ENCODE results near the gene GRIP2. TPM values are rescaled to one million over a fixed set of nuclear protein-coding genes. Genes with fewer than 3 reads are reported as not detected.

Gene GRIP2
- total and polyA plus RNA-seq, 2 of the 4 experiments (the other 2 are of a cell fraction) = 0.05 TPM; not detected in 1

- Histone ChIP-seq H3K56ac (ENCODE audit: extremely low read depth, insufficient read depth, low read length) (no peak overlapping the region), H3K18ac (ENCODE audit: low read depth, low read length) (no peak overlapping the region), H3K27me3 (ENCODE audit: control insufficient read depth, insufficient read depth, low read length) (no peaks in the 10 kb centered on the region), H2BK120ac (ENCODE audit: low read depth, low read length) (peak overlapping the region; percentile 86), H3K23ac (ENCODE audit: low read depth, low read length) (peak overlapping the region; percentile 34; the same call in 1 of the 2 replicates), H3K9ac (ENCODE audit: low read depth, low read length) (no peak overlapping the region), H4K5ac (ENCODE audit: low read depth, low read length) (no peak overlapping the region; the same call in 1 of the 2 replicates), H3K27ac (ENCODE audit: insufficient read depth, low read length) (peak overlapping the region; percentile 63; the same call in 1 of the 2 replicates), H2BK15ac (ENCODE audit: low read depth, low read length) (peak overlapping the region; percentile 66; the same call in 2 of the 3 replicates), H3K9me1 (ENCODE audit: insufficient read depth, low read length) (peaks cover 28% of the 10 kb centered on the region), H2AFZ (replicated peaks; ENCODE audit: low read length, poor library complexity) (no peak overlapping the region), H3K14ac (replicated peaks; ENCODE audit: low read depth, low read length) (peak overlapping the region; percentile 22; the same call in 1 of the 2 replicates), H3K4me2 (ENCODE audit: low read depth, low read length) (no peak overlapping the region), H4K91ac (ENCODE audit: insufficient read depth, low read depth, low read length) (peak overlapping the region; percentile 63), H3K4me3 (ENCODE audit: insufficient read depth, low read depth, low read length) (no peak overlapping the region), H2BK20ac (ENCODE audit: low read depth, low read length) (peak overlapping the region; percentile 65), H3K9me3 (ENCODE audit: control insufficient read depth, insufficient read depth, low read length) (no peaks in the 10 kb centered on the region), H2AK9ac (replicated peaks; ENCODE audit: low read depth, low read length, poor library complexity) (peak overlapping the region; percentile 30), H4K20me1 (ENCODE audit: insufficient read depth, low read length) (peaks cover 4% of the 10 kb centered on the region; the same call in 1 of the 2 replicates), H3K4ac (ENCODE audit: low read depth, low read length) (peak overlapping the region; percentile 87; the same call in 1 of the 2 replicates), H2AK5ac (ENCODE audit: low read depth, low read length) (peak overlapping the region; percentile 69), H4K8ac (ENCODE audit: low read depth in 2 of 2, low read length in 2 of 2) (no peak overlapping the region), H3K4me1 (ENCODE audit: control insufficient read depth, insufficient read depth, low read length) (peaks cover 22% of the 10 kb centered on the region), H2BK5ac (ENCODE audit: low read depth, low read length, poor library complexity, severe bottlenecking) (peak overlapping the region; percentile 49), H3K36me3 (ENCODE audit: control insufficient read depth, insufficient read depth, low read length) (peaks cover 47% of the 10 kb centered on the region), H3K79me1 (ENCODE audit: low read depth in 1 of 2, low read length in 2 of 2) (peaks cover 7 to 28% of the 10 kb centered on the region in 2 experiments)
- dilution Hi-C loops (cut with HindIII; ENCODE audit: low sequenced_read_pairs, unreplicated experiment) = no loop called here
- DNase-seq (no peak), ATAC-seq (ENCODE audit: low read depth) (no peak)
- TF ChIP-seq MAFK (IDR thresholded peaks at IDR 0.05; ENCODE audit: low read depth, low read length) = peak; percentile 50; the same call in 1 of the 2 replicates
- no peak for TF ChIP-seq MXI1 (IDR thresholded peaks at IDR 0.05; ENCODE audit: borderline replicate concordance, low read depth, low read length)
- 100% methylated on average over 3 of the region's 5 CpGs; no CpG with 5 or more reads in 1 of the 2 experiments for WGBS, 2 experiments (ENCODE audit: extremely low coverage in 2 of 2, insufficient read length in 1 of 2)
- in situ Hi-C loops (cut with MboI; ENCODE audit: low sequenced_read_pairs) = no loop called here
- POLR2A ChIA-PET (ENCODE audit: unreplicated experiment) = no interaction called here
- CTCF ChIA-PET = interaction anchor here (0.8 to 2.0 kb wide), 2 partner anchors 190 to 248 kb away, joined by 3 to 5 read pairs; no protein-coding TSS in a partner anchor
- intact Hi-C loops (cut with micrococcal nuclease) = no loop called here
- no TSS peak for BruUV-seq (replicated peaks)
These were observed 89.1 kb downstream of the GRIP2 start for GRCh38 chr3:14450922-14451606.

Measured in IMR-90 (cell line).